ENCODE data around the gene STPG1. TPM values are rescaled to one million over a fixed set of nuclear protein-coding genes. Genes with fewer than 3 reads are reported as not detected.

Gene STPG1
- total and polyA plus RNA-seq, 2 donors (not counting 3 experiments of a cell fraction or from before 2014, with no cell fraction given): 6.3 to 10.2 TPM

DNA sequence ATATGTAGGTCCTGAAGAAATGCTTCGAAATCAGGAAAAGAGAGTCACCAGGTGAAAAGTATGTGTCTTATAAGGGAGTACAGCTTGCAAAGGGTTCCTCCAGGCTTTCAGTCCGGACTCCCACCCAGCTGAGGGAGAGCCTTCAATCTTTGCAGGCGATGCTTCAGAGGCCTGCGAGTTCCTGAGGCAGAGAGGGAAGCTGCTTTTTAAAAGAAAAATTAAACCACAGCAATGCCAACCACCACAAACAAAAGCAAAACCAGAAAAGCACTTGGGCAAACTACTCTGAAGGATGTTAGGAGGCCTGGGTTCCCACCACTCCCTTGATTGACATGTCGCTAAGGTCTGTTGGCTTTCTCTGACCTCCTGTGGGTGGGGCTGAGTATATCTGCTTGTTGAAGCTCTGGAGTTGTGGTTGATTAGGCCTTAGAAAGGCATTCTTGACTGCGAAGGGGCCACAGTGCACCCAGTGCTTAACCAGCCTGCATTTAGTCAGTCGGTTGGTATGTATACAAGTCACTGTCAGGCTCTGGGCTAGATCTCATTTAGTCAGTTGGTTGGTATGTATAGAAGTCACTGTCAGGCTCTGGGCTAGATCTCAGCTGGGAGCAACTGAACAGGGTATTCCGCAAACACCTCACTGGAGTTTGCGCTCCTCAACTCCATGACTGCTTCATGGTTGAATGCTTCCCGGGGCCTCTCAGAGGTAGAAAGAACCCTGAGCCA lies 3.2 kb upstream of the STPG1 start:
- no peaks in the 10 kb centered on the region for H3K27me3 ChIP-seq (ENCODE audit: control insufficient read depth in 2 of 2, insufficient read depth in 2 of 2, low read length in 2 of 2)
- peak overlapping the region; percentile 94 for H3K4me2 ChIP-seq (ENCODE audit: insufficient read depth, low read length)
- H3K4me3 ChIP-seq (replicated peaks in 1 of 3; ENCODE audit: insufficient read depth in 1 of 3, low read depth in 1 of 3, low read length in 3 of 3): peak overlapping the region in 1 of 3 experiments; percentile 91
- H3K27ac ChIP-seq (ENCODE audit: insufficient read depth, low read depth, low read length): no peak overlapping the region
- intact Hi-C loops (cut with micrococcal nuclease): loop anchor here (5.0 kb wide), 2 partner anchors 85 to 110 kb away; partner anchors contain the start of gene RCAN3
- dilution Hi-C loops (cut with MboI; ENCODE audit: extremely low pct_ligation_motif_present, low sequenced_read_pairs): no loop called here
- no peaks in the 10 kb centered on the region for H3K79me2 ChIP-seq (ENCODE audit: control insufficient read depth, insufficient read depth, low read length)
- CTCF ChIA-PET: interaction anchor here (2.0 to 10.3 kb wide), 4 partner anchors 13 to 216 kb away, joined by 10 to 134 read pairs (median 22); no protein-coding TSS in a partner anchor
- H4K20me1 ChIP-seq (replicated peaks; ENCODE audit: control insufficient read depth, extremely low read depth, insufficient read depth, low read length): no peaks in the 10 kb centered on the region
- peaks cover 19% of the 10 kb centered on the region for H3K4me1 ChIP-seq (ENCODE audit: control insufficient read depth, extremely low read depth, insufficient read depth, low read length)
- no peak overlapping the region for H3K9ac ChIP-seq (replicated peaks; ENCODE audit: extremely low read depth, insufficient read depth, low read length)
- no peak for DNase-seq (ENCODE audit: low read depth, low spot score)
- H3K9me3 ChIP-seq (replicated peaks; ENCODE audit: control insufficient read depth, insufficient read depth, low read length): no peaks in the 10 kb centered on the region
- H3K9me1 ChIP-seq (replicated peaks; ENCODE audit: control insufficient read depth, extremely low read depth, insufficient read depth, low read length): no peaks in the 10 kb centered on the region
- no peak for FAIRE-seq
- peak overlapping the region; percentile 98 for H2AFZ ChIP-seq (ENCODE audit: low read depth, low read length)
- peaks cover 0 to 6% of the 10 kb centered on the region in 2 experiments for H3K36me3 ChIP-seq (ENCODE audit: control insufficient read depth in 2 of 2, extremely low read depth in 1 of 2, insufficient read depth in 2 of 2, low read length in 2 of 2)
- no peak for TF ChIP-seq GATA2 (IDR thresholded peaks at IDR 0.05; ENCODE audit: insufficient read depth, insufficient read length, low read depth, low read length)
- TF ChIP-seq, protein P1, sequence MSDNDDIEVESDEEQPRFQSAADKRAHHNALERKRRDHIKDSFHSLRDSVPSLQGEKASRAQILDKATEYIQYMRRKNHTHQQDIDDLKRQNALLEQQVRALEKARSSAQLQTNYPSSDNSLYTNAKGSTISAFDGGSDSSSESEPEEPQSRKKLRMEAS (IDR thresholded peaks at IDR 0.05; ENCODE audit: insufficient read depth, insufficient read length): no peak
- TF ChIP-seq, protein P2, sequence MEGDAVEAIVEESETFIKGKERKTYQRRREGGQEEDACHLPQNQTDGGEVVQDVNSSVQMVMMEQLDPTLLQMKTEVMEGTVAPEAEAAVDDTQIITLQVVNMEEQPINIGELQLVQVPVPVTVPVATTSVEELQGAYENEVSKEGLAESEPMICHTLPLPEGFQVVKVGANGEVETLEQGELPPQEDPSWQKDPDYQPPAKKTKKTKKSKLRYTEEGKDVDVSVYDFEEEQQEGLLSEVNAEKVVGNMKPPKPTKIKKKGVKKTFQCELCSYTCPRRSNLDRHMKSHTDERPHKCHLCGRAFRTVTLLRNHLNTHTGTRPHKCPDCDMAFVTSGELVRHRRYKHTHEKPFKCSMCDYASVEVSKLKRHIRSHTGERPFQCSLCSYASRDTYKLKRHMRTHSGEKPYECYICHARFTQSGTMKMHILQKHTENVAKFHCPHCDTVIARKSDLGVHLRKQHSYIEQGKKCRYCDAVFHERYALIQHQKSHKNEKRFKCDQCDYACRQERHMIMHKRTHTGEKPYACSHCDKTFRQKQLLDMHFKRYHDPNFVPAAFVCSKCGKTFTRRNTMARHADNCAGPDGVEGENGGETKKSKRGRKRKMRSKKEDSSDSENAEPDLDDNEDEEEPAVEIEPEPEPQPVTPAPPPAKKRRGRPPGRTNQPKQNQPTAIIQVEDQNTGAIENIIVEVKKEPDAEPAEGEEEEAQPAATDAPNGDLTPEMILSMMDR (IDR thresholded peaks at IDR 0.05; ENCODE audit: extremely low read depth in 1 of 2, insufficient read depth in 1 of 2, low read depth in 1 of 2, low read length in 2 of 2): no peak
- no peak for TF ChIP-seq POLR2A (IDR thresholded peaks at IDR 0.05; ENCODE audit: low read depth, low read length)
- TF ChIP-seq EZH2 (IDR thresholded peaks at IDR 0.05; ENCODE audit: borderline replicate concordance, low read depth, low read length, severe bottlenecking): no peak
- no peak for TF ChIP-seq POLR2AphosphoS5 (IDR thresholded peaks at IDR 0.05; ENCODE audit: insufficient read depth, low read depth, low read length)
- TF ChIP-seq MYC (IDR thresholded peaks at IDR 0.05; ENCODE audit: low read depth, low read length): no peak
- no peak for TF ChIP-seq JUN (IDR thresholded peaks at IDR 0.05; ENCODE audit: borderline replicate concordance, insufficient read depth, insufficient read length, low read depth)
- TF ChIP-seq FOS (IDR thresholded peaks at IDR 0.05; ENCODE audit: borderline replicate concordance, insufficient read depth, low read length): no peak
- POLR2A ChIA-PET: no interaction called here
- no TSS peak for BruUV-seq (replicated peaks)

Measured in endothelial cell of umbilical vein (primary cell).